ENCODE data around the gene SAMD11. TPM values are rescaled to one million over a fixed set of nuclear protein-coding genes. Genes with fewer than 3 reads are reported as not detected.

The SAMD11 gene
- total and polyA plus RNA-seq, 4 donors: 0.51 to 4.1 (median 1.3) TPM

GRCh38 chr1:952201-952600, 28.5 kb downstream of the SAMD11 start:
- 94% methylated on average over 15 of the region's 15 CpGs for WGBS
- no peak for DNase-seq (ENCODE audit: low spot score)
- Histone ChIP-seq H3K9ac (ENCODE audit: low read depth in 1 of 2, low read length in 2 of 2) (no peak overlapping the region), H3K9me3 (ENCODE audit: control insufficient read depth in 4 of 4, low read length in 3 of 4) (no peaks in the 10 kb centered on the region), H3K4me1 (ENCODE audit: control insufficient read depth in 4 of 4, insufficient read depth in 4 of 4, low read length in 3 of 4) (peaks cover 0 to 3% (median under 1%) of the 10 kb centered on the region in 4 donors), H3K27ac (ENCODE audit: low read depth in 1 of 2, low read length in 2 of 2) (no peak overlapping the region), H3K4me3 (ENCODE audit: low read depth in 1 of 3, low read length in 3 of 3) (no peak overlapping the region), H3K27me3 (ENCODE audit: control insufficient read depth in 4 of 4, insufficient read depth in 4 of 4, low read length in 3 of 4) (no peaks in the 10 kb centered on the region), H3K36me3 (ENCODE audit: control insufficient read depth in 4 of 4, insufficient read depth in 3 of 4, low read depth in 1 of 4, low read length in 3 of 4) (peaks cover 30 to 91% (median 38%) of the 10 kb centered on the region in 4 donors)
- no peak for TF ChIP-seq NR2F2 (IDR thresholded peaks at IDR 0.05)
- TF ChIP-seq CTCF (IDR thresholded peaks at IDR 0.05; ENCODE audit: low read depth, low read length, missing input control): no peak
- no peak for TF ChIP-seq RAD21 (IDR thresholded peaks at IDR 0.05)
- TF ChIP-seq GABPA (IDR thresholded peaks at IDR 0.05 in 1 of 2, conservative IDR thresholded peaks at IDR 0.05 in 1 of 2): no peak
- TF ChIP-seq ATF3 (IDR thresholded peaks at IDR 0.05): no peak
- TF ChIP-seq ZBTB33 (IDR thresholded peaks at IDR 0.05): no peak
- no peak for TF ChIP-seq YY1 (IDR thresholded peaks at IDR 0.05)
- no peak for TF ChIP-seq EGR1 (IDR thresholded peaks at IDR 0.05; ENCODE audit: low read depth in 2 of 2)
- no peak for TF ChIP-seq FOXA1 (IDR thresholded peaks at IDR 0.05)
- no peak for TF ChIP-seq HNF4G (IDR thresholded peaks at IDR 0.05)
- TF ChIP-seq REST (IDR thresholded peaks at IDR 0.05): no peak
- no peak for TF ChIP-seq RXRA (IDR thresholded peaks at IDR 0.05)
- no peak for TF ChIP-seq FOXA2 (IDR thresholded peaks at IDR 0.05)
- no peak for TF ChIP-seq JUND (IDR thresholded peaks at IDR 0.05)
- no peak for TF ChIP-seq HNF4A (conservative IDR thresholded peaks at IDR 0.05)
- no peak for TF ChIP-seq TAF1 (conservative IDR thresholded peaks at IDR 0.05)

GRCh38 chr1:952603-953002, 28.9 kb downstream of the SAMD11 start:
- Histone ChIP-seq H3K9me3 (ENCODE audit: control insufficient read depth in 4 of 4, low read length in 3 of 4) (no peaks in the 10 kb centered on the region), H3K9ac (ENCODE audit: low read depth in 1 of 2, low read length in 2 of 2) (no peak overlapping the region), H3K4me1 (ENCODE audit: control insufficient read depth in 4 of 4, insufficient read depth in 4 of 4, low read length in 3 of 4) (peaks cover 0 to 7% (median 4%) of the 10 kb centered on the region in 4 donors), H3K36me3 (ENCODE audit: control insufficient read depth in 4 of 4, insufficient read depth in 3 of 4, low read depth in 1 of 4, low read length in 3 of 4) (peaks cover 30 to 87% (median 38%) of the 10 kb centered on the region in 4 donors), H3K27ac (ENCODE audit: low read depth in 1 of 2, low read length in 2 of 2) (no peak overlapping the region), H3K27me3 (ENCODE audit: control insufficient read depth in 4 of 4, insufficient read depth in 4 of 4, low read length in 3 of 4) (no peaks in the 10 kb centered on the region), H3K4me3 (ENCODE audit: low read depth in 1 of 3, low read length in 3 of 3) (no peak overlapping the region)
- DNase-seq (ENCODE audit: low spot score): no peak
- 93% methylated on average over 7 of the region's 7 CpGs for WGBS
- TF ChIP-seq GABPA (IDR thresholded peaks at IDR 0.05 in 1 of 2, conservative IDR thresholded peaks at IDR 0.05 in 1 of 2): no peak
- no peak for TF ChIP-seq RXRA (IDR thresholded peaks at IDR 0.05)
- no peak for TF ChIP-seq HNF4A (conservative IDR thresholded peaks at IDR 0.05)
- TF ChIP-seq FOXA2 (IDR thresholded peaks at IDR 0.05): no peak
- no peak for TF ChIP-seq FOXA1 (IDR thresholded peaks at IDR 0.05)
- TF ChIP-seq CTCF (IDR thresholded peaks at IDR 0.05; ENCODE audit: low read depth, low read length, missing input control): no peak
- TF ChIP-seq REST (IDR thresholded peaks at IDR 0.05): no peak
- TF ChIP-seq SP1 (IDR thresholded peaks at IDR 0.05): no peak
- no peak for TF ChIP-seq JUND (IDR thresholded peaks at IDR 0.05)
- no peak for TF ChIP-seq RAD21 (IDR thresholded peaks at IDR 0.05)
- TF ChIP-seq YY1 (IDR thresholded peaks at IDR 0.05): no peak
- TF ChIP-seq MAX (IDR thresholded peaks at IDR 0.05): no peak
- TF ChIP-seq EGR1 (IDR thresholded peaks at IDR 0.05; ENCODE audit: low read depth in 2 of 2): no peak
- no peak for TF ChIP-seq HNF4G (IDR thresholded peaks at IDR 0.05)
